HG03439 (cell line): ENCODE data around the gene TECPR1.

Experiments
- ATAC-seq: cut with Tn5 transposase; IDR thresholded peaks from one replicate; pipeline ENCODE4 v1.9.1; 2021; ENCODE audit warnings: mild to moderate bottlenecking, moderate library complexity; ENCODE audit not compliant: unreplicated experiment

Gene TECPR1

GRCh38 chr7:98211676-98212531, 40.1 kb downstream of the TECPR1 start:
- ATAC-seq: no peak

- no peak for ATAC-seq
Observed at GRCh38 chr7:98211221-98211675, 40.8 kb downstream of the TECPR1 start, which contains the start of gene BHLHA15. BHLHA15 (plus strand) TSS chr7:98211439; CDS start chr7:98212310, 871 bp downstream.

GRCh38 chr7:98210513-98211220, 41.4 kb downstream of the TECPR1 start:
- no peak for ATAC-seq

- no peak for ATAC-seq
Observed at GRCh38 chr7:98209166-98209920, 42.7 kb downstream of the TECPR1 start.

GRCh38 chr7:98206451-98207330, 45.3 kb downstream of the TECPR1 start:
- ATAC-seq: no peak

GRCh38 chr7:98205162-98205845, 46.7 kb downstream of the TECPR1 start:
- no peak for ATAC-seq

- no peak for ATAC-seq
Observed at GRCh38 chr7:98204670-98205069, 47.4 kb downstream of the TECPR1 start.

- no peak for ATAC-seq
Observed at GRCh38 chr7:98203964-98204605, 47.9 kb downstream of the TECPR1 start.

- peak; percentile 34 for ATAC-seq
Observed at GRCh38 chr7:98203261-98203963, 48.6 kb downstream of the TECPR1 start.

- peak; percentile 93 for ATAC-seq
Observed at GRCh38 chr7:98202367-98203195, 49.5 kb downstream of the TECPR1 start.

GRCh38 chr7:98200364-98200763, 51.7 kb downstream of the TECPR1 start:
- ATAC-seq: no peak

GRCh38 chr7:98199131-98199530, 52.9 kb downstream of the TECPR1 start:
- no peak for ATAC-seq

- ATAC-seq: no peak
Observed at GRCh38 chr7:98196706-98197605, 55.1 kb downstream of the TECPR1 start.

GRCh38 chr7:98194672-98195457, 57.2 kb downstream of the TECPR1 start:
- ATAC-seq: no peak

- no peak for ATAC-seq
Observed at GRCh38 chr7:98194186-98194585, 57.8 kb downstream of the TECPR1 start.
